H1 (cell line): ENCODE results near the gene DDR1.

ENCODE experiments used
- BACH1 ChIP-seq: IDR thresholded peaks from 2 replicates; pipeline ENCODE4 v1.6.1; 2012; ENCODE audit warnings: low read length, improper control_type of control experiment
- EZH2 ChIP-seq: fragments of 200-600 bp; sonication (generic); IDR thresholded peaks from 2 replicates; pipeline ENCODE4 v1.7.1; 2012; ENCODE audit warnings: low read depth, mild to moderate bottlenecking, moderate library complexity, low read length, inconsistent platforms; ENCODE audit not compliant: severe bottlenecking
- JUN ChIP-seq: IDR thresholded peaks from 2 replicates; pipeline ENCODE4 v1.6.1; 2011; ENCODE audit warnings: low read depth, mild to moderate bottlenecking, improper control_type of control experiment, low read length
- NRF1 ChIP-seq: IDR thresholded peaks from 2 replicates; pipeline ENCODE4 v1.6.1; 2011; ENCODE audit warnings: mild to moderate bottlenecking, low read depth, low read length, improper control_type of control experiment
- POLR2AphosphoS5 ChIP-seq: IDR thresholded peaks from 2 replicates; pipeline ENCODE4 v1.6.1; 2011; ENCODE audit warnings: low read depth, low read length
- SIN3A ChIP-seq, 2 experiments: IDR thresholded peaks in 1 of 2; conservative IDR thresholded peaks in 1 of 2; 2 replicates each; pipeline ENCODE4 v1.6.1; 2011 to 2012; ENCODE audit warnings: low read length in 2 of 2, improper control_type of control experiment in 1 of 2, low read depth in 1 of 2, mild to moderate bottlenecking in 1 of 2
- TAF1 ChIP-seq: IDR thresholded peaks from 2 replicates; pipeline ENCODE4 v1.6.1; 2011; ENCODE audit warnings: mild to moderate bottlenecking, low read depth, low read length
- TCF12 ChIP-seq: IDR thresholded peaks from 2 replicates; pipeline ENCODE4 v1.6.1; 2011; ENCODE audit warnings: low read depth, mild to moderate bottlenecking, low read length
- ZNF274 ChIP-seq: IDR thresholded peaks from 2 replicates; pipeline ENCODE4 v1.7.0; 2012; ENCODE audit warnings: low read length, borderline replicate concordance; ENCODE audit errors: extremely low read depth
- TF ChIP-seq, protein P1 (sequence below), 3 experiments: IDR thresholded peaks; 1 replicate in 2 of 3; 2 replicates in 1 of 3; pipeline versions ENCODE4 v1.5.1 to v1.6.1; 2011; ENCODE audit warnings: low read length in 3 of 3, mild to moderate bottlenecking in 3 of 3, inconsistent platforms in 2 of 3, low read depth in 1 of 3, moderate library complexity in 1 of 3; ENCODE audit not compliant: insufficient read depth in 1 of 3; ENCODE audit errors: control extremely low read depth in 1 of 3
- TF ChIP-seq, protein P2 (sequence below): IDR thresholded peaks from 2 replicates; pipeline ENCODE4 v1.6.1; 2011; ENCODE audit warnings: low read length, improper control_type of control experiment

DNA sequence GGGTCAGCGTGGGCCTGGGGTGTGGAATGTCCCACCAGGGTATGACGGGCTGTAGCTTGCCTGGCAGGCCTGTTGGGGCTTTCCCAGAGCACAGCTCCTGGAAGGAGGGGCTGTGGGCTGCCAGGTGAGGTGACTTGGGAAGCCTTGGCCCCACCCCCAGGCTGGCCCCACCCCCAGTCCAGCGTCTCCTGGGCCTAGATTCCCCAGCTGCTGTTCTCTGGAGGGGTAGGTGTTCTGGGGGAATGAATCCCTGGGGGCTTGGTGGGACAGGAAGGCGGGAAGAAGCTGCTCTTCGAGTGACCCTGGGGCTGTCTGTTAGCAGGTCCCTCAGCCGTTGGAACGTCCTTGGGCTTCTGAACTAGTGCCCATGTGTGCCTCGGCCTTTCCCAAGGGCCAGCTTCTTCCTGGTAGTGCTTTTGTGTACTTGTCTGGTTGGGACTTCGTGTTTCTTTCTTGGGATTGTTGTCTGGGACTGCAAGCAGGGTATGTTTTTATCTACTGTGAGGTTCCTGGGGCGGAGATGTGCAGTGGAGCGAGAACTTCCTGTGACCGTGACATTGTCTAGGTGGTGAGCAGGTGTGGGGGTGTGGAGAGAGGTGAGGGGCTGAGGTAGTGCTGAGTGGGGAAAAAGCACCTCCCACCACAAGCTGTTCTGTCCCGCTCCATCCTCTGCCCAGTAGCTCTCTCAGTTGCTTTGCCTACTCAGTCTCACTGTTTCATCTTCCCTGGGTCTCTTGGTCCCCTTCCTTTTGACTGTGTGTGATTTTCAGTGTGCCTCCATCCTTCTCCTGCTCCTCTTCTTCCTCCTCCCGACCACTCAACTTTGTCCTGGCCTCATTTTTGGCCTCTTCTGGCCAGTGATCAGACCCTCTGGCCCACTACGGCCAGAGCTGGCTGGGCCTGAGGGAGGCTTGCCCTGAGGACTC lies 1.3 kb upstream of the DDR1 start:
- TF ChIP-seq BACH1 (no peak), JUN (no peak), TCF12 (0 out of 2 replicates have a peak, but pooled peaks have one; percentile 44), EZH2 (no peak), POLR2AphosphoS5 (0 out of 2 replicates have a peak, but pooled peaks have one; percentile 13), TAF1 (0 out of 2 replicates have a peak, but pooled peaks have one; percentile 15), SIN3A (conservative IDR thresholded peaks at IDR 0.05 in 1 of 2, IDR thresholded peaks at IDR 0.05 in 1 of 2; ENCODE audit: low read depth in 1 of 2, low read length in 2 of 2) (peak in 1 of 2 experiments; percentile 55; a peak in 1 of 4 replicates), ZNF274 (no peak), NRF1 (no peak)
- TF ChIP-seq, protein P1, sequence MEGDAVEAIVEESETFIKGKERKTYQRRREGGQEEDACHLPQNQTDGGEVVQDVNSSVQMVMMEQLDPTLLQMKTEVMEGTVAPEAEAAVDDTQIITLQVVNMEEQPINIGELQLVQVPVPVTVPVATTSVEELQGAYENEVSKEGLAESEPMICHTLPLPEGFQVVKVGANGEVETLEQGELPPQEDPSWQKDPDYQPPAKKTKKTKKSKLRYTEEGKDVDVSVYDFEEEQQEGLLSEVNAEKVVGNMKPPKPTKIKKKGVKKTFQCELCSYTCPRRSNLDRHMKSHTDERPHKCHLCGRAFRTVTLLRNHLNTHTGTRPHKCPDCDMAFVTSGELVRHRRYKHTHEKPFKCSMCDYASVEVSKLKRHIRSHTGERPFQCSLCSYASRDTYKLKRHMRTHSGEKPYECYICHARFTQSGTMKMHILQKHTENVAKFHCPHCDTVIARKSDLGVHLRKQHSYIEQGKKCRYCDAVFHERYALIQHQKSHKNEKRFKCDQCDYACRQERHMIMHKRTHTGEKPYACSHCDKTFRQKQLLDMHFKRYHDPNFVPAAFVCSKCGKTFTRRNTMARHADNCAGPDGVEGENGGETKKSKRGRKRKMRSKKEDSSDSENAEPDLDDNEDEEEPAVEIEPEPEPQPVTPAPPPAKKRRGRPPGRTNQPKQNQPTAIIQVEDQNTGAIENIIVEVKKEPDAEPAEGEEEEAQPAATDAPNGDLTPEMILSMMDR (IDR thresholded peaks at IDR 0.05; ENCODE audit: control extremely low read depth in 1 of 3, insufficient read depth in 1 of 3, low read depth in 1 of 3, low read length in 3 of 3) = no peak
- TF ChIP-seq, protein P2, sequence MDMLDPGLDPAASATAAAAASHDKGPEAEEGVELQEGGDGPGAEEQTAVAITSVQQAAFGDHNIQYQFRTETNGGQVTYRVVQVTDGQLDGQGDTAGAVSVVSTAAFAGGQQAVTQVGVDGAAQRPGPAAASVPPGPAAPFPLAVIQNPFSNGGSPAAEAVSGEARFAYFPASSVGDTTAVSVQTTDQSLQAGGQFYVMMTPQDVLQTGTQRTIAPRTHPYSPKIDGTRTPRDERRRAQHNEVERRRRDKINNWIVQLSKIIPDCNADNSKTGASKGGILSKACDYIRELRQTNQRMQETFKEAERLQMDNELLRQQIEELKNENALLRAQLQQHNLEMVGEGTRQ = no peak
